ENCODE results near the gene STPG1.
A peak's percentile ranks its signal among the peaks of the same experiment; 100 is the strongest.

Gene STPG1

GRCh38 chr1:24308365-24309015 lies 105.1 kb downstream of the STPG1 start:
- TF ChIP-seq, protein P1, sequence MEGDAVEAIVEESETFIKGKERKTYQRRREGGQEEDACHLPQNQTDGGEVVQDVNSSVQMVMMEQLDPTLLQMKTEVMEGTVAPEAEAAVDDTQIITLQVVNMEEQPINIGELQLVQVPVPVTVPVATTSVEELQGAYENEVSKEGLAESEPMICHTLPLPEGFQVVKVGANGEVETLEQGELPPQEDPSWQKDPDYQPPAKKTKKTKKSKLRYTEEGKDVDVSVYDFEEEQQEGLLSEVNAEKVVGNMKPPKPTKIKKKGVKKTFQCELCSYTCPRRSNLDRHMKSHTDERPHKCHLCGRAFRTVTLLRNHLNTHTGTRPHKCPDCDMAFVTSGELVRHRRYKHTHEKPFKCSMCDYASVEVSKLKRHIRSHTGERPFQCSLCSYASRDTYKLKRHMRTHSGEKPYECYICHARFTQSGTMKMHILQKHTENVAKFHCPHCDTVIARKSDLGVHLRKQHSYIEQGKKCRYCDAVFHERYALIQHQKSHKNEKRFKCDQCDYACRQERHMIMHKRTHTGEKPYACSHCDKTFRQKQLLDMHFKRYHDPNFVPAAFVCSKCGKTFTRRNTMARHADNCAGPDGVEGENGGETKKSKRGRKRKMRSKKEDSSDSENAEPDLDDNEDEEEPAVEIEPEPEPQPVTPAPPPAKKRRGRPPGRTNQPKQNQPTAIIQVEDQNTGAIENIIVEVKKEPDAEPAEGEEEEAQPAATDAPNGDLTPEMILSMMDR (IDR thresholded peaks at IDR 0.05; ENCODE audit: poor library complexity, severe bottlenecking) = peak; percentile 25
- no peak for DNase-seq (ENCODE audit: low spot score)
- Histone ChIP-seq H3K4me3 (ENCODE audit: severe bottlenecking) (no peak overlapping the region), H3K27me3 (ENCODE audit: insufficient read depth, poor library complexity, severe bottlenecking) (no peaks in the 10 kb centered on the region), H3K36me3 (ENCODE audit: low read depth) (no peaks in the 10 kb centered on the region), H3K27ac (ENCODE audit: poor library complexity, severe bottlenecking) (no peak overlapping the region), H3K9me3 (ENCODE audit: severe bottlenecking) (no peaks in the 10 kb centered on the region), H3K4me1 (ENCODE audit: insufficient read depth, poor library complexity, severe bottlenecking) (peaks cover 5% of the 10 kb centered on the region)
- ATAC-seq (ENCODE audit: low read depth) = no peak

All from RWPE2 (cell line).